AG10803 (cell line): Measurements from ENCODE around the gene GP5.
A peak's percentile ranks its signal among the peaks of the same experiment; 100 is the strongest.

Experiments
- DNase-seq: peaks from one replicate; pipeline ENCODE4 v3.0.0; 2010; ENCODE audit warnings: low read depth
- H3K4me3 ChIP-seq: 2 replicates; pipeline ENCODE4 v1.5.1; 2011; ENCODE audit warnings: mild to moderate bottlenecking, low read length, control low read depth
- TF ChIP-seq, protein P1 (sequence below): conservative IDR thresholded peaks from 2 replicates; pipeline ENCODE4 v1.5.1; 2011; ENCODE audit warnings: mild to moderate bottlenecking, low read length, control low read depth, inconsistent platforms

Gene GP5, protein sequence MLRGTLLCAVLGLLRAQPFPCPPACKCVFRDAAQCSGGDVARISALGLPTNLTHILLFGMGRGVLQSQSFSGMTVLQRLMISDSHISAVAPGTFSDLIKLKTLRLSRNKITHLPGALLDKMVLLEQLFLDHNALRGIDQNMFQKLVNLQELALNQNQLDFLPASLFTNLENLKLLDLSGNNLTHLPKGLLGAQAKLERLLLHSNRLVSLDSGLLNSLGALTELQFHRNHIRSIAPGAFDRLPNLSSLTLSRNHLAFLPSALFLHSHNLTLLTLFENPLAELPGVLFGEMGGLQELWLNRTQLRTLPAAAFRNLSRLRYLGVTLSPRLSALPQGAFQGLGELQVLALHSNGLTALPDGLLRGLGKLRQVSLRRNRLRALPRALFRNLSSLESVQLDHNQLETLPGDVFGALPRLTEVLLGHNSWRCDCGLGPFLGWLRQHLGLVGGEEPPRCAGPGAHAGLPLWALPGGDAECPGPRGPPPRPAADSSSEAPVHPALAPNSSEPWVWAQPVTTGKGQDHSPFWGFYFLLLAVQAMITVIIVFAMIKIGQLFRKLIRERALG

DNA sequence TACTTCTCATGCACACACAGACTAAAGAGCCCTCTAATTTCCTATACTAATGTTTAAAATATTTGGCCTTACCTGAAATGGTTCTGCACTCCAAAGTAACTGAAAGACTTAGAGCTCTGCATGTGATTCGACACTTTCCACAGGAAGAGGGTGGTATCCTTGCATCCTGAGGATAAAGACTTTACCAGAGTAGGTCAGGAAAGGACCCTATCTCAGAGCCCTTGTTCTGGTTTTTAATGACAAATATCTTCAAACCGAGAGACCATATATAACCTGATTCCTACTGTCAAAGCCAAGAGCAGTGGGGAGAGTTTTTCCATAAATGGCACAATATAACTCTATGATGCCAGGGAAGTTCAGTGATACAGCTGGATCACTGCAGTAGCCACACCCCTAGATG lies at the start of gene GP5:
Gene GP5, minus strand, starts transcription at position 101 of the 400 bp plus-strand sequence. CDS start 984 bp downstream, outside the sequence.
- TF ChIP-seq, protein P1, sequence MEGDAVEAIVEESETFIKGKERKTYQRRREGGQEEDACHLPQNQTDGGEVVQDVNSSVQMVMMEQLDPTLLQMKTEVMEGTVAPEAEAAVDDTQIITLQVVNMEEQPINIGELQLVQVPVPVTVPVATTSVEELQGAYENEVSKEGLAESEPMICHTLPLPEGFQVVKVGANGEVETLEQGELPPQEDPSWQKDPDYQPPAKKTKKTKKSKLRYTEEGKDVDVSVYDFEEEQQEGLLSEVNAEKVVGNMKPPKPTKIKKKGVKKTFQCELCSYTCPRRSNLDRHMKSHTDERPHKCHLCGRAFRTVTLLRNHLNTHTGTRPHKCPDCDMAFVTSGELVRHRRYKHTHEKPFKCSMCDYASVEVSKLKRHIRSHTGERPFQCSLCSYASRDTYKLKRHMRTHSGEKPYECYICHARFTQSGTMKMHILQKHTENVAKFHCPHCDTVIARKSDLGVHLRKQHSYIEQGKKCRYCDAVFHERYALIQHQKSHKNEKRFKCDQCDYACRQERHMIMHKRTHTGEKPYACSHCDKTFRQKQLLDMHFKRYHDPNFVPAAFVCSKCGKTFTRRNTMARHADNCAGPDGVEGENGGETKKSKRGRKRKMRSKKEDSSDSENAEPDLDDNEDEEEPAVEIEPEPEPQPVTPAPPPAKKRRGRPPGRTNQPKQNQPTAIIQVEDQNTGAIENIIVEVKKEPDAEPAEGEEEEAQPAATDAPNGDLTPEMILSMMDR: no peak
- no peak for DNase-seq
- no peak within 1 kb of the TSS; the same call in 1 of the 2 replicates for H3K4me3 ChIP-seq

DNA sequence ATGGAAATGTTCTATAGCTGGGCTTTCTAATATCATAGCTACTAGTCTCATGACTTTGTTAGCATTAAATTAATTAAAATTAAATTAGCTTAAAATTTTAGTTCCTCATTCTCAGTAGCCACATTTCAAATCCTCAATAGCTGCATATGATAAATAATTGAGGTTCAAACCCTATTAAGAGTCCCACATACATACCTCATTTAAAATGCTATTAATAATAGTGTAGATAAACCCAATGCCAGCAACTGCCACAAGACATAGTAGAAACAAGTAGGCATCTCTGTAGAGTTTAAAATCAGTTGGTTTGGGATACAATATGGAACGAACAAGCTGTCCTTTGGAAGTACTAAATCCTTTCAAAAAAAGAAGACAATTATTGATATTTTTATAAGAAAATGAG lies 48.6 kb upstream of the GP5 start:
- no peak for DNase-seq
- H3K4me3 ChIP-seq: no peak overlapping the region
- TF ChIP-seq, protein P1: no peak

DNA sequence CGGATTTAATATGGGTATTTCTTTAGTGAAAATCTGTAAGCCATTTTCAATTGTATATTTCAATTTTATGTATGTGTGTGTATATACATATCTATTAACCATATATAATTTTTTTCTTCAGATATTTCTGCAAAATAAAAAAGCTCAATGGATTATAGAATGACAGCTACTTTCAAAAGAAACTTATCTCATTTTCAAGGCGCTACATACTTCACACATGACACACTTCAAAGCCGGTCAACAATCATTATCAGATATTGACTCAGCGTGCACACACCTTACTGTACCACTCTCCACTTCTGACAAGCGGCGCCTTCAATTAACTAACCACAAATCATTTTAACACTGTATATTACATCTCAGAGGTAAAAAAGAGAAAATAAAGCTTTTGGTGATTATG lies 48.1 kb upstream of the GP5 start:
- H3K4me3 ChIP-seq: no peak overlapping the region
- DNase-seq: no peak
- TF ChIP-seq, protein P1: no peak

DNA sequence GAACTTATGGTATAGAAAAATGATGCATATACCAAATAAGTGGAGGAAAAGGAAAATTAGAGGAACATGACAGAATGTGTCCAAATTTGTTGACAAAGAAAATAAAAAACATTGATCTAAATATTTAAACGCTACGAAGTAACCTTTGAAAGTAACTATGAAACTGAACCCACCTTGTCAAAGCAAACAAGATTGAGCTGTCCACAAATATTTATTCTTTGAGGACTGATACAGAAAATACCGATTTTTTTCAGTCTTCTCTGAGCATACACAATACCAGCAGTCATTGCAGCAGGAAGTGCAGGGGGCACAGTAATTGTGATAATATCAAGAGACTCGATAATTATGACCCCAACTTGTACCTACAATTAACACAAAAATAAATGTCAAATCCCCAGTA lies 47.7 kb upstream of the GP5 start:
- H3K4me3 ChIP-seq: no peak overlapping the region
- no peak for DNase-seq
- TF ChIP-seq, protein P1: no peak

DNA sequence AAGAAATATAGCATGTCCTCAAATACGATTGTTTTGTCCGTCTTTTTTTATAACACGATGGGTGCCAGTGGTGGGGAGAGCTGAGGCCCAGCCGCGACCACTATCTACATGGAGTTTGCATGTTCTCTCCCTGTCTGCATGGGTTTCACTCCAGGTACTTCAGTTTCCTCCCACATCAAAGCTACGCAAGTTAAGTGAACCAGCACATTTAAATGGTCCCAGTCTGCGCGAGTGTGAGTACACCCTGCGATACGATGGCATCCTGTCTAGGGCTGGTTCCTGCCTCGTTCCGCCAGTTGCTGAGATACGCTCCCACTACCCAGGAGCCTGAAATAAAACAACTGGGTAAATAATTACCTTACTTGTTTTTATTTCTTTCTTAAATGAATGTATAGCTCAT lies 47.1 kb upstream of the GP5 start:
- TF ChIP-seq, protein P1: no peak
- H3K4me3 ChIP-seq: no peak overlapping the region
- DNase-seq: no peak

DNA sequence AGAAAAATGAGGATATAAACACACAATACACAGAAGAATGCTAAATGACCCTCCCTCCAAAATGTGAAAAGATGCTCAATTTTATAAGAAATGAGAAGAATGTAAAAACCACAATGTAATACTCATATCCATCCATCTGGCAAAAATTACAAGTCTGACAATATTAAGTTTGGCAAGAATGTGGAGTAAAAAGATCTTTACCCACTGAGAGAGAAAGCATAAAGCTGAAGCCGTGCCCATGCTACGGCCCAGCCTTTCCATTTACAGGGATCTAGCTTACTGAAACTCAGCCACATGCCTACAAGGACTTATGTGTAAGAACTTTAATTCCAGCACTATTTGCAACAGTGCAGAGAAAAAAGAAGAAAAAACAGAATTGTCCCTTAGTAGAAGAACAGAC lies 44.8 kb upstream of the GP5 start:
- DNase-seq: peak; percentile 76
- TF ChIP-seq, protein P1: no peak
- H3K4me3 ChIP-seq: no peak overlapping the region

DNA sequence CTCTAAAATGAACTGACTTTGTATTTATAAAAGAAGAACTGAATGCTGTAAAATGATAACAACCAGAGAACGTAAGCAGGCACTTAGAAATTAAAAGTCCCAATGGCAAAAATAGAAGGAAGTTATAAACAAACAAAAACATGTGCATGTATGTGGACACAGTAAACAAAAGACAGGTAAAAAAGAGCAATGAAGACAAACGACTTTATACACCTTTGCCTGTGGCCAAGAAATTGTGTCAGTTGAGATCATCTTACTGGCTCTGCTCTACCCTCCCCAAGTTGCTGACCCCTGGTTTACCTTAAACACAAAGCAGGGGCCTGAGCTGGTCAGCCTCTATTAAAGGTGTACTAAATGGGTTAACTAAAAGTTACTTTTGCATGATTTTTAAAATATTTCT lies 41.7 kb upstream of the GP5 start:
- DNase-seq: no peak

More for the DNA sequence above, 41.7 kb upstream of the GP5 start:
- TF ChIP-seq, protein P1: no peak
- no peak overlapping the region for H3K4me3 ChIP-seq
